Right forelimb (tissue), 1 donor: ENCODE data around the gene PPP1R3E.

Experiments
- DNase-seq: peaks from one replicate; pipeline ENCODE4 v3.0.0-alpha.2; 2018

The PPP1R3E gene

GRCh38 chr14:23322568-23323517 is 20.2 kb upstream of the PPP1R3E start:
- DNase-seq: no peak

GRCh38 chr14:23321572-23322547 is 19.2 kb upstream of the PPP1R3E start:
- DNase-seq: peak; percentile 77

GRCh38 chr14:23320584-23321571 is 18.2 kb upstream of the PPP1R3E start, which contains the start of gene PABPN1:
TSS of gene PABPN1 (plus strand) at chr14:23321457. CDS start at chr14:23321470, 13 bp downstream.
- peak; percentile 100 for DNase-seq

- no peak for DNase-seq
Observed at GRCh38 chr14:23319746-23320583, 17.3 kb upstream of the PPP1R3E start.

GRCh38 chr14:23316300-23316699 is 13.6 kb upstream of the PPP1R3E start:
- no peak for DNase-seq

- no peak for DNase-seq
Observed at GRCh38 chr14:23310546-23310945, 7.9 kb upstream of the PPP1R3E start.

- no peak for DNase-seq
Observed at GRCh38 chr14:23308721-23309445, 6.2 kb upstream of the PPP1R3E start.

- no peak for DNase-seq
Observed at GRCh38 chr14:23307687-23308644, 5.3 kb upstream of the PPP1R3E start.

GRCh38 chr14:23307146-23307530 is 4.5 kb upstream of the PPP1R3E start:
- DNase-seq: no peak

- peak; percentile 96 for DNase-seq
Observed at GRCh38 chr14:23306412-23307145, 3.9 kb upstream of the PPP1R3E start, which contains the start of gene BCL2L2. TSS of gene BCL2L2 (plus strand) at chr14:23306833. CDS start at chr14:23307768, 935 bp downstream.

- no peak for DNase-seq
Observed at GRCh38 chr14:23301969-23302289, 730 bp downstream of the PPP1R3E start.

- peak; percentile 99 for DNase-seq
Observed at GRCh38 chr14:23301288-23301968, 1.2 kb downstream of the PPP1R3E start.

- no peak for DNase-seq
Observed at GRCh38 chr14:23300687-23301223, 1.9 kb downstream of the PPP1R3E start.

GRCh38 chr14:23299986-23300686 is 2.5 kb downstream of the PPP1R3E start:
- DNase-seq: no peak

GRCh38 chr14:23299211-23299957 is 3.3 kb downstream of the PPP1R3E start:
- DNase-seq: no peak
